ENCODE data around the gene SMYD3. TPM values are rescaled to one million over a fixed set of nuclear protein-coding genes. Genes with fewer than 3 reads are reported as not detected.

Gene SMYD3
- total and polyA plus RNA-seq, 2 donors (not counting 3 experiments of a cell fraction or from before 2014, with no cell fraction given): 16.0 to 32.1 TPM

- intact Hi-C loops (cut with micrococcal nuclease) (no loop called here), dilution Hi-C loops (cut with MboI; ENCODE audit: extremely low pct_ligation_motif_present, low sequenced_read_pairs) (no loop called here)
- H3K27me3 ChIP-seq (ENCODE audit: control insufficient read depth in 2 of 2, insufficient read depth in 2 of 2, low read length in 2 of 2): no peaks in the 10 kb centered on the region
- no peak overlapping the region for H3K9ac ChIP-seq (replicated peaks; ENCODE audit: extremely low read depth, insufficient read depth, low read length)
- no peak overlapping the region for H2AFZ ChIP-seq (ENCODE audit: low read depth, low read length)
- BruUV-seq (replicated peaks): no TSS peak
- no peaks in the 10 kb centered on the region for H3K36me3 ChIP-seq (ENCODE audit: control insufficient read depth in 2 of 2, extremely low read depth in 1 of 2, insufficient read depth in 2 of 2, low read length in 2 of 2)
- no peak for DNase-seq (ENCODE audit: low read depth, low spot score)
- FAIRE-seq: no peak
- H3K4me1 ChIP-seq (ENCODE audit: control insufficient read depth, extremely low read depth, insufficient read depth, low read length): peaks cover 7% of the 10 kb centered on the region
- H3K4me2 ChIP-seq (ENCODE audit: insufficient read depth, low read length): no peak overlapping the region
- H3K79me2 ChIP-seq (ENCODE audit: control insufficient read depth, insufficient read depth, low read length): no peaks in the 10 kb centered on the region
- no peak overlapping the region for H3K4me3 ChIP-seq (replicated peaks in 1 of 3; ENCODE audit: insufficient read depth in 1 of 3, low read depth in 1 of 3, low read length in 3 of 3)
- POLR2A ChIA-PET: no interaction called here
- TF ChIP-seq CTCF (IDR thresholded peaks at IDR 0.05; ENCODE audit: extremely low read depth in 1 of 2, insufficient read depth in 1 of 2, low read depth in 1 of 2, low read length in 2 of 2) (no peak), JUN (IDR thresholded peaks at IDR 0.05; ENCODE audit: borderline replicate concordance, insufficient read depth, insufficient read length, low read depth) (no peak), EZH2 (IDR thresholded peaks at IDR 0.05; ENCODE audit: borderline replicate concordance, low read depth, low read length, severe bottlenecking) (no peak), FOS (IDR thresholded peaks at IDR 0.05; ENCODE audit: borderline replicate concordance, insufficient read depth, low read length) (no peak), MAX (IDR thresholded peaks at IDR 0.05; ENCODE audit: insufficient read depth, insufficient read length) (no peak), POLR2A (IDR thresholded peaks at IDR 0.05; ENCODE audit: low read depth, low read length) (no peak), POLR2AphosphoS5 (IDR thresholded peaks at IDR 0.05; ENCODE audit: insufficient read depth, low read depth, low read length) (no peak), MYC (IDR thresholded peaks at IDR 0.05; ENCODE audit: low read depth, low read length) (no peak), GATA2 (IDR thresholded peaks at IDR 0.05; ENCODE audit: insufficient read depth, insufficient read length, low read depth, low read length) (no peak)
- no peaks in the 10 kb centered on the region for H4K20me1 ChIP-seq (replicated peaks; ENCODE audit: control insufficient read depth, extremely low read depth, insufficient read depth, low read length)
- CTCF ChIA-PET: interaction anchor here (0.8 to 1.6 kb wide), 2 partner anchors 8 to 10 kb away, joined by 4 read pairs; no protein-coding TSS in a partner anchor
- H3K9me3 ChIP-seq (replicated peaks; ENCODE audit: control insufficient read depth, insufficient read depth, low read length): no peaks in the 10 kb centered on the region
- H3K27ac ChIP-seq (ENCODE audit: insufficient read depth, low read depth, low read length): no peak overlapping the region
- no peaks in the 10 kb centered on the region for H3K9me1 ChIP-seq (replicated peaks; ENCODE audit: control insufficient read depth, extremely low read depth, insufficient read depth, low read length)
Measured at GRCh38 chr1:246147524-246148461, 359.3 kb downstream of the SMYD3 start.
